HG03066 (cell line): ENCODE results near the gene CCL8.
"Not testable (repeated sequence)": the region's sequence is repeated elsewhere in the genome, so short reads cannot be mapped to it uniquely, and the experiment has no call there.

Source experiments
- ATAC-seq: cut with Tn5 transposase; IDR thresholded peaks from one replicate; pipeline ENCODE4 v1.9.1; 2021; ENCODE audit warnings: low read depth; ENCODE audit not compliant: unreplicated experiment

The CCL8 gene

GRCh38 chr17:34313164-34313563, 6.1 kb upstream of the CCL8 start:
- ATAC-seq: no peak

- no peak for ATAC-seq
Measured at GRCh38 chr17:34314279-34314678, 5.0 kb upstream of the CCL8 start.

- ATAC-seq: no peak
Measured at GRCh38 chr17:34318474-34318873, 761 bp upstream of the CCL8 start.

GRCh38 chr17:34321964-34322363, 2.7 kb downstream of the CCL8 start:
- no peak for ATAC-seq

- ATAC-seq: not testable (repeated sequence)
Measured at GRCh38 chr17:34327580-34327979, 8.3 kb downstream of the CCL8 start.

GRCh38 chr17:34337701-34338100, 18.5 kb downstream of the CCL8 start:
- no peak for ATAC-seq

- no peak for ATAC-seq
Measured at GRCh38 chr17:34339138-34339770, 20.0 kb downstream of the CCL8 start.

GRCh38 chr17:34341916-34342315, 22.7 kb downstream of the CCL8 start:
- no peak for ATAC-seq

GRCh38 chr17:34347063-34347462, 27.8 kb downstream of the CCL8 start:
- ATAC-seq: no peak

GRCh38 chr17:34349751-34350150, 30.5 kb downstream of the CCL8 start:
- ATAC-seq: no peak

- no peak for ATAC-seq
Measured at GRCh38 chr17:34351096-34351495, 31.9 kb downstream of the CCL8 start.

GRCh38 chr17:34352191-34352590, 33.0 kb downstream of the CCL8 start:
- no peak for ATAC-seq

- no peak for ATAC-seq
Measured at GRCh38 chr17:34354637-34355036, 35.4 kb downstream of the CCL8 start.

- ATAC-seq: no peak
Measured at GRCh38 chr17:34356194-34356593, 37.0 kb downstream of the CCL8 start, which contains the start of gene CCL13. Gene CCL13, plus strand, starts transcription at chr17:34356480. Its CDS starts 47 bp downstream, at chr17:34356527.

GRCh38 chr17:34357398-34357797, 38.2 kb downstream of the CCL8 start:
- no peak for ATAC-seq

- ATAC-seq: no peak
Measured at GRCh38 chr17:34358631-34359030, 39.4 kb downstream of the CCL8 start.

- no peak for ATAC-seq
Measured at GRCh38 chr17:34360601-34361270, 41.5 kb downstream of the CCL8 start.

GRCh38 chr17:34361478-34362061, 42.3 kb downstream of the CCL8 start:
- ATAC-seq: no peak

GRCh38 chr17:34363183-34363661, 44.0 kb downstream of the CCL8 start, which contains the start of gene CCL1:
Gene CCL1, minus strand, starts transcription at chr17:34363233. Its CDS starts 72 bp downstream, at chr17:34363161.
- ATAC-seq: no peak

- no peak for ATAC-seq
Measured at GRCh38 chr17:34364751-34365150, 45.5 kb downstream of the CCL8 start.

GRCh38 chr17:34365340-34365739, 46.1 kb downstream of the CCL8 start:
- ATAC-seq: no peak

GRCh38 chr17:34366010-34366409, 46.8 kb downstream of the CCL8 start:
- no peak for ATAC-seq
